HEK293 (cell line): ENCODE data around the gene TMEM187.

Source experiments
- CTCF ChIA-PET: fragments of 350-600 bp; formaldehyde crosslinking; extraction: SDS; loops from one replicate; lab custom pipeline; 2021; ENCODE audit warnings: antibody characterized with exemption; lab: Yijun Ruan, JAX
- POLR2A ChIA-PET: fragments of 300-600 bp; formaldehyde crosslinking; extraction: SDS; loops from one replicate; lab custom pipeline; 2020; ENCODE audit warnings: antibody characterized with exemption, inconsistent platforms; lab: Yijun Ruan, JAX
- H3K27ac ChIP-seq: fragments of 200-500 bp; sonication (Bioruptor generic); 2 replicates; pipeline ENCODE4 v1.5.1; 2014; ENCODE audit warnings: low read depth, low read length, control low read depth, inconsistent platforms; ENCODE audit errors: extremely low read depth
- H3K36me3 ChIP-seq, 2 experiments: fragments of 200-500 bp in 1 of 2; sonication (Bioruptor generic) in 1 of 2; 1 replicate in 1 of 2; 2 replicates in 1 of 2; pipeline ENCODE4 v1.5.1; 2014 to 2017; ENCODE audit warnings: inconsistent platforms in 2 of 2, low read length in 2 of 2; ENCODE audit not compliant: control insufficient read depth in 2 of 2, insufficient read depth in 1 of 2
- H3K4me1 ChIP-seq: fragments of 200-500 bp; sonication (Bioruptor generic); 2 replicates; pipeline ENCODE4 v1.5.1; 2014; ENCODE audit warnings: mild to moderate bottlenecking, low read length, inconsistent platforms; ENCODE audit not compliant: control insufficient read depth, insufficient read depth
- H3K4me3 ChIP-seq: 2 replicates; pipeline ENCODE4 v1.5.1; 2011; ENCODE audit warnings: low read depth, mild to moderate bottlenecking, control low read depth, low read length, moderate library complexity
- H3K9me3 ChIP-seq: fragments of 200-500 bp; sonication (Bioruptor generic); 2 replicates; pipeline ENCODE4 v1.5.1; 2014; ENCODE audit warnings: low read depth, low read length, inconsistent platforms; ENCODE audit not compliant: control insufficient read depth, insufficient read depth
- CTCF ChIP-seq: fragments of 450-650 bp; formaldehyde crosslinking; IDR thresholded peaks from 2 replicates; pipeline ENCODE4 v1.5.1; 2016; ENCODE audit warnings: missing biosample characterization, missing genetic modification characterization
- GLIS1 ChIP-seq: fragments of 450-650 bp; formaldehyde crosslinking; IDR thresholded peaks from 2 replicates; pipeline ENCODE4 v1.5.1; 2016; ENCODE audit warnings: missing biosample characterization, missing genetic modification characterization
- GLIS2 ChIP-seq: fragments of 450-650 bp; formaldehyde crosslinking; IDR thresholded peaks from 2 replicates; pipeline ENCODE4 v1.5.1; 2016; ENCODE audit warnings: missing biosample characterization, missing genetic modification characterization
- HOXD13 ChIP-seq: sonication (generic); formaldehyde crosslinking; IDR thresholded peaks from 2 replicates; pipeline ENCODE4 v1.8.0; 2022; ENCODE audit warnings: missing genetic modification reagents, borderline replicate concordance
- KLF8 ChIP-seq: fragments of 450-650 bp; formaldehyde crosslinking; IDR thresholded peaks from 2 replicates; pipeline ENCODE4 v1.5.1; 2016; ENCODE audit warnings: missing biosample characterization, missing genetic modification characterization
- SALL2 ChIP-seq: fragments of 450-650 bp; formaldehyde crosslinking; IDR thresholded peaks from 2 replicates; pipeline ENCODE4 v1.5.0; 2017; ENCODE audit warnings: missing biosample characterization, mild to moderate bottlenecking, missing genetic modification characterization, borderline replicate concordance
- SCRT1 ChIP-seq: fragments of 450-650 bp; formaldehyde crosslinking; IDR thresholded peaks from 2 replicates; pipeline ENCODE4 v1.5.1; 2016; ENCODE audit warnings: missing biosample characterization, missing genetic modification characterization, borderline replicate concordance
- WT1 ChIP-seq: fragments of 450-650 bp; formaldehyde crosslinking; IDR thresholded peaks from 2 replicates; pipeline ENCODE4 v1.5.1; 2016; ENCODE audit warnings: missing biosample characterization, missing genetic modification characterization
- ZBTB48 ChIP-seq: fragments of 450-650 bp; formaldehyde crosslinking; IDR thresholded peaks from 2 replicates; pipeline ENCODE4 v1.5.1; 2016; ENCODE audit warnings: missing biosample characterization, missing genetic modification characterization
- ZBTB7A ChIP-seq: fragments of 450-650 bp; formaldehyde crosslinking; IDR thresholded peaks from 2 replicates; pipeline ENCODE4 v1.5.1; 2016; ENCODE audit warnings: low read depth, missing biosample characterization, missing genetic modification characterization
- ZIC2 ChIP-seq: fragments of 450-650 bp; formaldehyde crosslinking; IDR thresholded peaks from 2 replicates; pipeline ENCODE4 v1.5.1; 2016; ENCODE audit warnings: missing biosample characterization, missing genetic modification characterization
- ZNF2 ChIP-seq: fragments of 450-650 bp; formaldehyde crosslinking; IDR thresholded peaks from 2 replicates; pipeline ENCODE4 v1.5.1; 2016; ENCODE audit warnings: missing biosample characterization, missing genetic modification characterization
- ZNF221 ChIP-seq: fragments of 450-650 bp; formaldehyde crosslinking; IDR thresholded peaks from 2 replicates; pipeline ENCODE4 v1.5.1; 2017; ENCODE audit warnings: missing biosample characterization, missing genetic modification characterization, borderline replicate concordance
- ZNF266 ChIP-seq: fragments of 450-650 bp; formaldehyde crosslinking; IDR thresholded peaks from 2 replicates; pipeline ENCODE4 v1.5.1; 2016; ENCODE audit warnings: missing biosample characterization, missing genetic modification characterization, low read depth
- ZNF292 ChIP-seq: fragments of 450-650 bp; formaldehyde crosslinking; IDR thresholded peaks from 2 replicates; pipeline ENCODE4 v1.5.1; 2016; ENCODE audit warnings: low read depth, missing biosample characterization, missing genetic modification characterization, borderline replicate concordance
- ZNF311 ChIP-seq: fragments of 450-650 bp; formaldehyde crosslinking; IDR thresholded peaks from 2 replicates; pipeline ENCODE4 v1.5.1; 2017; ENCODE audit warnings: missing biosample characterization, missing genetic modification characterization, borderline replicate concordance
- ZNF354C ChIP-seq: fragments of 450-650 bp; formaldehyde crosslinking; IDR thresholded peaks from 2 replicates; pipeline ENCODE4 v1.5.1; 2016; ENCODE audit warnings: missing biosample characterization, missing genetic modification characterization, low read depth, borderline replicate concordance
- ZNF426 ChIP-seq: fragments of 450-650 bp; formaldehyde crosslinking; IDR thresholded peaks from 2 replicates; pipeline ENCODE4 v1.5.1; 2017; ENCODE audit warnings: missing biosample characterization, missing genetic modification characterization, mild to moderate bottlenecking, inconsistent platforms, moderate library complexity
- ZNF449 ChIP-seq: fragments of 450-650 bp; formaldehyde crosslinking; IDR thresholded peaks from 2 replicates; pipeline ENCODE4 v1.5.1; 2017; ENCODE audit warnings: missing biosample characterization, mild to moderate bottlenecking, missing genetic modification characterization, moderate library complexity
- ZNF521 ChIP-seq: fragments of 450-650 bp; formaldehyde crosslinking; IDR thresholded peaks from 2 replicates; pipeline ENCODE4 v1.5.1; 2017; ENCODE audit warnings: missing biosample characterization, mild to moderate bottlenecking, missing genetic modification characterization
- ZNF530 ChIP-seq: fragments of 450-650 bp; formaldehyde crosslinking; IDR thresholded peaks from 2 replicates; pipeline ENCODE4 v1.5.1; 2016; ENCODE audit warnings: low read depth, missing biosample characterization, missing genetic modification characterization
- ZNF624 ChIP-seq: fragments of 450-650 bp; formaldehyde crosslinking; IDR thresholded peaks from 2 replicates; pipeline ENCODE4 v1.5.1; 2017; ENCODE audit warnings: missing biosample characterization, missing genetic modification characterization
- ZNF654 ChIP-seq: fragments of 450-650 bp; formaldehyde crosslinking; IDR thresholded peaks from 2 replicates; pipeline ENCODE4 v1.5.1; 2016; ENCODE audit warnings: low read depth, missing biosample characterization, missing genetic modification characterization
- ZNF701 ChIP-seq: fragments of 450-650 bp; formaldehyde crosslinking; IDR thresholded peaks from 2 replicates; pipeline ENCODE4 v1.5.1; 2016; ENCODE audit warnings: missing biosample characterization, missing genetic modification characterization
- ZNF707 ChIP-seq: fragments of 450-650 bp; formaldehyde crosslinking; IDR thresholded peaks from 2 replicates; pipeline ENCODE4 v1.5.1; 2016; ENCODE audit warnings: missing biosample characterization, missing genetic modification characterization
- ZNF830 ChIP-seq: fragments of 450-650 bp; IDR thresholded peaks from 2 replicates; pipeline ENCODE4 v1.5.0; 2018; ENCODE audit warnings: missing biosample characterization, missing genetic modification characterization, low read depth, mild to moderate bottlenecking, moderate library complexity
- ZSCAN4 ChIP-seq: fragments of 450-650 bp; formaldehyde crosslinking; IDR thresholded peaks from 2 replicates; pipeline ENCODE4 v1.5.1; 2017; ENCODE audit warnings: missing biosample characterization, missing genetic modification characterization

Gene TMEM187

GRCh38 chrX:154013614-154014360 lies 41.2 kb downstream of the TMEM187 start:
- Histone ChIP-seq H3K9me3 (no peaks in the 10 kb centered on the region), H3K4me1 (no peaks in the 10 kb centered on the region), H3K27ac (no peak overlapping the region), H3K36me3 (peaks cover 8 to 81% of the 10 kb centered on the region in 2 experiments; a peak in 2 of 3 replicates), H3K4me3 (no peak overlapping the region)
- POLR2A ChIA-PET, result interaction anchor here (0.7 to 4.6 kb wide), 5 partner anchors 9 to 521 kb away, joined by 3 to 21 read pairs (median 4); partner anchors contain the start of genes HCFC1 and TMEM187
- CTCF ChIA-PET, result interaction anchor here (0.6 to 3.9 kb wide), 38 partner anchors 9 to 1054 kb away, joined by 3 to 35 read pairs (median 4); no protein-coding TSS in a partner anchor
- TF ChIP-seq ZNF292 (tag by site-specific recombination) (no peak), HOXD13 (no peak), ZNF266 (no peak), ZNF701 (no peak), ZSCAN4 (tag by site-specific recombination) (no peak), ZNF654 (peak; percentile 78), SALL2 (no peak), ZNF830 (tag by site-specific recombination) (no peak), ZBTB48 (tag by site-specific recombination) (no peak), CTCF (tag by site-specific recombination) (peak; percentile 83), ZNF311 (tag by site-specific recombination) (no peak), ZNF530 (tag by site-specific recombination) (no peak), ZNF2 (tag by site-specific recombination) (0 out of 2 replicates have a peak, but pooled peaks have one; percentile 39), ZNF449 (tag by site-specific recombination) (no peak), ZNF426 (tag by site-specific recombination) (no peak)

GRCh38 chrX:154014429-154015380 lies 42.2 kb downstream of the TMEM187 start:
- CTCF ChIA-PET, result interaction anchor here (0.6 to 3.9 kb wide), 23 partner anchors 8 to 982 kb away, joined by 3 to 35 read pairs (median 5); no protein-coding TSS in a partner anchor
- no peak overlapping the region for H3K27ac ChIP-seq
- POLR2A ChIA-PET, result interaction anchor here (0.7 to 4.6 kb wide), 5 partner anchors 8 to 521 kb away, joined by 3 to 21 read pairs (median 4); partner anchors contain the start of genes HCFC1 and TMEM187
- TF ChIP-seq ZIC2 (peak; percentile 84), GLIS1 (tag by site-specific recombination) (peak; percentile 49), KLF8 (tag by site-specific recombination) (no peak), ZNF707 (tag by site-specific recombination) (no peak), ZNF354C (tag by site-specific recombination) (no peak), GLIS2 (tag by site-specific recombination) (peak; percentile 20; the same call in 1 of the 2 replicates), ZBTB7A (tag by site-specific recombination) (no peak), ZNF654 (no peak), ZNF521 (tag by site-specific recombination) (no peak), SCRT1 (tag by site-specific recombination) (no peak), WT1 (tag by site-specific recombination) (no peak), ZNF221 (tag by site-specific recombination) (no peak), ZNF624 (tag by site-specific recombination) (no peak)

More at GRCh38 chrX:154014429-154015380, 42.2 kb downstream of the TMEM187 start:
- H3K4me1 ChIP-seq, result no peaks in the 10 kb centered on the region
- H3K4me3 ChIP-seq, result no peak overlapping the region
- no peaks in the 10 kb centered on the region for H3K9me3 ChIP-seq
- peaks cover 8 to 81% of the 10 kb centered on the region in 2 experiments; a peak in 2 of 3 replicates for H3K36me3 ChIP-seq
